SK-N-SH (cell line): Measurements from ENCODE around the gene BTBD7. TPM values are rescaled to one million over a fixed set of nuclear protein-coding genes. Genes with fewer than 3 reads are reported as not detected.

ENCODE experiments used
- CHD2 ChIP-seq: fragments of 150-350 bp; IDR thresholded peaks from 2 replicates; pipeline ENCODE4 v1.6.1; 2018; ENCODE audit warnings: low read length; ENCODE audit not compliant: partially characterized antibody
- ELF1 ChIP-seq: IDR thresholded peaks from 2 replicates; pipeline ENCODE4 v1.4.0; 2012
- EP300 ChIP-seq, 2 experiments: IDR thresholded peaks; 2 replicates each; pipeline versions ENCODE4 v1.4.0 to v1.6.1; 2012; ENCODE audit warnings: borderline replicate concordance in 1 of 2, low read depth in 1 of 2, low read length in 1 of 2
- EZH2phosphoT487 ChIP-seq: fragments of 200-600 bp; sonication (generic); IDR thresholded peaks from 2 replicates; pipeline ENCODE4 v1.6.1; 2017; ENCODE audit warnings: low read depth, mixed run types, mild to moderate bottlenecking, antibody characterized with exemption, moderate library complexity, borderline replicate concordance
- FOXJ3 ChIP-seq: sonication (generic); formaldehyde crosslinking; IDR thresholded peaks from 2 replicates; pipeline ENCODE4 v1.5.1; 2020; ENCODE audit warnings: mild to moderate bottlenecking, missing genetic modification reagents
- FOXM1 ChIP-seq: IDR thresholded peaks from 2 replicates; pipeline ENCODE4 v1.4.0; 2012; ENCODE audit warnings: low read depth, mild to moderate bottlenecking
- GATA2 ChIP-seq: sonication (generic); formaldehyde crosslinking; IDR thresholded peaks from 2 replicates; pipeline ENCODE4 v1.5.0; 2020; ENCODE audit warnings: mild to moderate bottlenecking, missing genetic modification reagents
- MAX ChIP-seq: IDR thresholded peaks from 2 replicates; pipeline ENCODE4 v1.4.0; 2012; ENCODE audit warnings: low read depth
- MEF2A ChIP-seq: IDR thresholded peaks from 2 replicates; pipeline ENCODE4 v1.4.0; 2012; ENCODE audit warnings: low read depth, borderline replicate concordance
- MXI1 ChIP-seq: IDR thresholded peaks from 2 replicates; pipeline ENCODE4 v1.6.1; 2012; ENCODE audit warnings: mild to moderate bottlenecking, low read depth, low read length, improper control_type of control experiment
- NFIC ChIP-seq: IDR thresholded peaks from 2 replicates; pipeline ENCODE4 v1.4.0; 2012; ENCODE audit warnings: borderline replicate concordance
- NRF1 ChIP-seq: IDR thresholded peaks from 2 replicates; pipeline ENCODE4 v1.6.1; 2012; ENCODE audit warnings: low read depth, mild to moderate bottlenecking, low read length
- POLR2AphosphoS5 ChIP-seq: IDR thresholded peaks from 2 replicates; pipeline ENCODE4 v1.6.1; 2012; ENCODE audit warnings: low read depth, low read length
- RAD21 ChIP-seq: IDR thresholded peaks from 2 replicates; pipeline ENCODE4 v1.6.1; 2012; ENCODE audit warnings: mild to moderate bottlenecking, low read length
- RFX5 ChIP-seq: IDR thresholded peaks from 2 replicates; pipeline ENCODE4 v1.6.1; 2012; ENCODE audit warnings: mild to moderate bottlenecking, improper control_type of control experiment, low read length
- RXRA ChIP-seq: IDR thresholded peaks from 2 replicates; pipeline ENCODE4 v1.4.0; 2012; ENCODE audit warnings: low read depth, mild to moderate bottlenecking, borderline replicate concordance
- SMC3 ChIP-seq: IDR thresholded peaks from 2 replicates; pipeline ENCODE4 v1.6.1; 2012; ENCODE audit warnings: low read depth, low read length, improper control_type of control experiment
- TCF12 ChIP-seq: IDR thresholded peaks from 2 replicates; pipeline ENCODE4 v1.4.0; 2012
- TEAD4 ChIP-seq: IDR thresholded peaks from 2 replicates; pipeline ENCODE4 v1.4.0; 2012; ENCODE audit warnings: mild to moderate bottlenecking, borderline replicate concordance; ENCODE audit not compliant: insufficient read depth
- USF1 ChIP-seq: IDR thresholded peaks from 2 replicates; pipeline ENCODE4 v1.4.0; 2012; ENCODE audit warnings: low read depth, borderline replicate concordance
- USF2 ChIP-seq: fragments of 150-350 bp; IDR thresholded peaks from 2 replicates; pipeline ENCODE4 v1.6.1; 2017; ENCODE audit warnings: antibody characterized with exemption, low read length, low read depth, borderline replicate concordance
- YY1 ChIP-seq: IDR thresholded peaks from 2 replicates; pipeline ENCODE4 v1.4.0; 2012; ENCODE audit warnings: low read depth, mild to moderate bottlenecking
- ZBTB33 ChIP-seq: IDR thresholded peaks from 2 replicates; pipeline ENCODE4 v1.4.0; 2012; ENCODE audit warnings: low read depth, borderline replicate concordance
- polyA plus RNA-seq, 3 experiments: library from polyadenylated mRNA; depleted of rRNA; stranded (reverse); fragments of >200 nt; gene quantifications; 2 replicates each; pipeline ENCODE4 v1.2.3, GENCODE V29; 2012

The BTBD7 gene
- polyA plus RNA-seq, 1 of the 3 experiments (the other 2 are of a cell fraction), result 8.6 TPM

- TF ChIP-seq USF1 (peak; percentile 88), TEAD4 (no peak), MAX (no peak), ELF1 (no peak), MEF2A (no peak), NRF1 (peak; percentile 62), POLR2AphosphoS5 (peak; percentile 66), RXRA (no peak), GATA2 (CRISPR knock-in tag) (no peak), EZH2phosphoT487 (no peak), YY1 (no peak), NFIC (no peak), RAD21 (no peak), RFX5 (no peak), CHD2 (peak; percentile 49), ZBTB33 (no peak), MXI1 (peak; percentile 47; the same call in 1 of the 2 replicates), TCF12 (no peak), USF2 (peak; percentile 58; the same call in 1 of the 2 replicates), SMC3 (no peak), EP300 (IDR thresholded peaks at IDR 0.05; ENCODE audit: borderline replicate concordance in 1 of 2, low read depth in 1 of 2, low read length in 1 of 2) (no peak), FOXJ3 (no peak), FOXM1 (no peak)
- TF ChIP-seq, all 33 proteins: peak for 7
Measured at GRCh38 chr14:93231129-93231979, 101.5 kb downstream of the BTBD7 start (continued).
